Measurements from ENCODE around the gene NHLRC2.

NHLRC2 gene

DNA sequence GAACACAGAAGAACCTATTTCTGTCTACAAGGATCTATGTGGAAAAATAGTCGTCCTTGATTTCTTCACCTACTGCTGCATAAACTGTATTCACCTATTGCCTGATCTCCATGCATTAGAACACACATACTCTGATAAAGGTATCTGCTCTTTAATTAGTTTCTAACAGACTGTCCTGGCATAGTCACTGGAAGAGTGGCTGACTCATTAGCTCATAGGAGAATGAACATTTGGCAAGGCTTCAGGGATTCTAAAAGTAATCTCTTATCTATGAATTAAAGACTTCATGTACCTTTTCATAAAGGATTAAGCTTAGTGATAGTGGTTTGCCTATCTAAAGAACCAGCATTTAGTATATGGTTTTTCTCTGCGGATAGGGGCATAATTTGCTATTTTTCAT is 4.1 kb downstream of the NHLRC2 start:
- no peak for DNase-seq (ENCODE audit: low read depth, low spot score)
- Histone ChIP-seq H3K4me3 (ENCODE audit: low read length) (no peak overlapping the region), H3K27ac (ENCODE audit: low read length) (no peak overlapping the region), H3K9me3 (ENCODE audit: control insufficient read depth, insufficient read depth, low read length) (no peaks in the 10 kb centered on the region), H3K4me1 (ENCODE audit: control insufficient read depth, insufficient read depth, low read length) (no peaks in the 10 kb centered on the region; the same call in 1 of the 2 replicates), H3K27me3 (ENCODE audit: control insufficient read depth, insufficient read depth, low read length) (no peaks in the 10 kb centered on the region), H3K36me3 (ENCODE audit: control insufficient read depth, insufficient read depth, low read length) (peaks cover 4% of the 10 kb centered on the region; the same call in 1 of the 2 replicates)
- WGBS (ENCODE audit: insufficient coverage, insufficient read length), result no CpG with 5 or more reads among the region's 2 CpGs

DNA sequence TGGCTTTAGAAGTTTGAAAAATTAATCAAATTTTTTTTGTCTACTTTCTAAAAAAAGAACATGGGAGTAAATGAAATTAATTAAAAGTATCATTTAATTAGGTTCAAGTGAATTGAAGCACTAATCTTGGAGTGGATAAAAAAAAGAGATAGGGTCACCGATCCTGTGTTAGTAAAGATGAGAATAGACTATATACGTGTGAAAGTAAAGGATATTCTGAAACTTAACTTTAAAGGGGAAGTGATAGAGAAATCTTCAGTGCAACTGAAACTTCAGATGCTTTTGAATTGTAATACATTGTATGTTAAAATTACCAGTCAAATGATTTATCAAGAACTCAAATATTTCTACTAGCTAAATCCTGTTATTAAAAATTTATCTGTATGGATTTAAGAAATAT is 4.8 kb downstream of the NHLRC2 start:
- Histone ChIP-seq H3K4me1 (ENCODE audit: control insufficient read depth, insufficient read depth, low read length) (no peaks in the 10 kb centered on the region), H3K4me3 (ENCODE audit: low read length) (no peak overlapping the region), H3K36me3 (ENCODE audit: control insufficient read depth, insufficient read depth, low read length) (peaks cover 4% of the 10 kb centered on the region; the same call in 1 of the 2 replicates), H3K27me3 (ENCODE audit: control insufficient read depth, insufficient read depth, low read length) (no peaks in the 10 kb centered on the region), H3K27ac (ENCODE audit: low read length) (no peak overlapping the region), H3K9me3 (ENCODE audit: control insufficient read depth, insufficient read depth, low read length) (no peaks in the 10 kb centered on the region)
- WGBS (ENCODE audit: insufficient coverage, insufficient read length), result no CpG with 5 or more reads among the region's 2 CpGs
- DNase-seq (ENCODE audit: low read depth, low spot score), result no peak

- WGBS (ENCODE audit: insufficient coverage, insufficient read length), result no CpG with 5 or more reads among the region's 3 CpGs
- no peaks in the 10 kb centered on the region for H3K27me3 ChIP-seq (ENCODE audit: control insufficient read depth, insufficient read depth, low read length)
- no peak overlapping the region for H3K4me3 ChIP-seq (ENCODE audit: low read length)
- H3K4me1 ChIP-seq (ENCODE audit: control insufficient read depth, insufficient read depth, low read length), result no peaks in the 10 kb centered on the region
- DNase-seq (ENCODE audit: low read depth, low spot score), result no peak
- no peak overlapping the region for H3K27ac ChIP-seq (ENCODE audit: low read length)
- H3K36me3 ChIP-seq (ENCODE audit: control insufficient read depth, insufficient read depth, low read length), result no peaks in the 10 kb centered on the region
- H3K9me3 ChIP-seq (ENCODE audit: control insufficient read depth, insufficient read depth, low read length), result no peaks in the 10 kb centered on the region
These were observed 11.4 kb downstream of the NHLRC2 start for GRCh38 chr10:113865901-113866300.

DNA sequence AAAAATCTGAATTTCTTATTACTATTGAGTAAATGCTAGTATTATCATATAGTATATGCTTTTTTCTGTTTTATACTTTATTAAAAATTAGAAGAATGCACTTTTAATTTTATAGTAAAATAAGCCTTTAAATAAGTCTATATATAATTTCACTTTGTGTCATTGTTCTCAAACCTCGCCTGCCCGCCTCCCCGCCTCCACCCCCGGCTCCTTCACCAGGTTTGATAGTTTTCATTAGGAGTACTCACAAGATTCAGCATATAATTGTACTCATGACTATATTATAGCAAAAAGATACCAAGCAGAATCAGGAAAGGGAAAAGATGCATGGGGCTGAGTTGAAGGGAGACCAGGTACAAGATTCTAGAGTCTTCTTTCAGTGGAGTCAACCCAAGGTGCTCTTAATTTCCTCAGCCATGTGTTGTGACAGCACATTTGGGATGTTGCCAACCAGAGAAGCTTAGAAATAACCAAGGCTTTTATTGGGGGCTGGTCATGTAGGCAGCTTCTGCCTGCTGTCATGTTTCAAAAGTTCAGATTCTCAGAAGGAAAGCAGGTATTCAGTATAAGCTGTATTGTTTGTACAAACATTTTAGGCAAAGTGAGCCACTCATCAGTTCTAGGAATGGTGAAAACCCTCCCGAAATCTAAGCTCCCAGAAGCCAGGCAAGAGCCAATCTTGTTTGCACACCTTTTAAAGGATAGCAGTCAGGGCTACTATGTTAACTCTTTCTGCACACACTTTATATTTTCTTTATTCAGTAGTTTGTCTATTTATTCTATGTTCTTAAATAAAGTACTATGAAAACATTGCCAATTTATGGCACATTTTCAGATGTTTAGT is 12.3 kb downstream of the NHLRC2 start:
- DNase-seq (ENCODE audit: low read depth, low spot score), result no peak
- WGBS (ENCODE audit: insufficient coverage, insufficient read length), result no CpG with 5 or more reads among the region's 5 CpGs
- no peaks in the 10 kb centered on the region for H3K27me3 ChIP-seq (ENCODE audit: control insufficient read depth, insufficient read depth, low read length)

DNA sequence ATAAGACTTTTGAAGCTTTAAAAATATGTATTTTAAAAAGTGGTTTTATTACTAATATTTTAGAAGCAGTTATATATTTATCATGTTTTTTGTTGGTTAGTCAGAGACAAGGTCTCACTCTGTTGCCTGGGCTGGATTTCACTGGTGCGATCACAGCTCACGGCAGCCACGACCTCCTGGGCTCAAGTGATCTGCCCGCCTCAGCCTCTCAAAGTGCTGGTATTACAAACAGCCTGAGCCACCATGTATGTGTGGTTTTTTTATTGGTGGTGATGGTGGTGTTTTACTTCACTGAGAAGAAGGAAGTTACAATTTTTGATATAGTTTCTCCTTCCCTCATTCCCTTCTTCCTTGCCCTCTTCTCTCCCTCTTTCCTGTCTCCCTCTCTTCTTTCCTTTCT is 13.4 kb downstream of the NHLRC2 start:
- H3K9me3 ChIP-seq (ENCODE audit: control insufficient read depth, insufficient read depth, low read length), result no peaks in the 10 kb centered on the region
- no CpG with 5 or more reads among the region's 4 CpGs for WGBS (ENCODE audit: insufficient coverage, insufficient read length)
- H3K4me3 ChIP-seq (ENCODE audit: low read length), result no peak overlapping the region
- H3K27me3 ChIP-seq (ENCODE audit: control insufficient read depth, insufficient read depth, low read length), result no peaks in the 10 kb centered on the region
- H3K36me3 ChIP-seq (ENCODE audit: control insufficient read depth, insufficient read depth, low read length), result no peaks in the 10 kb centered on the region
- no peak overlapping the region for H3K27ac ChIP-seq (ENCODE audit: low read length)
- DNase-seq (ENCODE audit: low read depth, low spot score), result no peak
- no peaks in the 10 kb centered on the region for H3K4me1 ChIP-seq (ENCODE audit: control insufficient read depth, insufficient read depth, low read length)

More for the DNA sequence above, 12.3 kb downstream of the NHLRC2 start:
- Histone ChIP-seq H3K9me3 (ENCODE audit: control insufficient read depth, insufficient read depth, low read length) (no peaks in the 10 kb centered on the region), H3K27ac (ENCODE audit: low read length) (no peak overlapping the region), H3K36me3 (ENCODE audit: control insufficient read depth, insufficient read depth, low read length) (no peaks in the 10 kb centered on the region), H3K4me1 (ENCODE audit: control insufficient read depth, insufficient read depth, low read length) (no peaks in the 10 kb centered on the region), H3K4me3 (ENCODE audit: low read length) (no peak overlapping the region)

DNA sequence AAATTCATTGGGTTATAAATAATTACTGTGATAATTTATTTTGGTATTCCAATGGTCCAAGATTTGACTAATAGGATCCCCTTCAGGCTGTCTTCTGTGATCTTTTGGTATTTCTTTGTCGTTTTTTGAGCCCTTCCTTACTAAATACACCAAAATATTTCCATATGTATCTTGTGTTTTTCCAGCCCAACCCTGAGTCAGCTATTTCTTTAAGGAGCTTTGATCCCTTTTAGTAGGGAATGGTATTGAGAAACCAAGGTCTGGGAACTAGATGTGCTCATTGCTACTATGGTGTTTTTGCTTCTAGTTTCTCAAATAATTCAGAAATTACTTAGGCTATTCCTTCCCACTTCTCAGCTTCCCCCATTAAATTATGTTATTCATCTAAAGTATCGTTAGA is 15.3 kb downstream of the NHLRC2 start:
- H3K4me1 ChIP-seq (ENCODE audit: control insufficient read depth, insufficient read depth, low read length), result no peaks in the 10 kb centered on the region
- H3K4me3 ChIP-seq (ENCODE audit: low read length), result no peak overlapping the region
- H3K36me3 ChIP-seq (ENCODE audit: control insufficient read depth, insufficient read depth, low read length), result no peaks in the 10 kb centered on the region
- no CpG with 5 or more reads among the region's 2 CpGs for WGBS (ENCODE audit: insufficient coverage, insufficient read length)
- DNase-seq (ENCODE audit: low read depth, low spot score), result no peak
- no peak overlapping the region for H3K27ac ChIP-seq (ENCODE audit: low read length)
- H3K9me3 ChIP-seq (ENCODE audit: control insufficient read depth, insufficient read depth, low read length), result no peaks in the 10 kb centered on the region
- no peaks in the 10 kb centered on the region for H3K27me3 ChIP-seq (ENCODE audit: control insufficient read depth, insufficient read depth, low read length)

- Histone ChIP-seq H3K27ac (ENCODE audit: low read length) (no peak overlapping the region), H3K9me3 (ENCODE audit: control insufficient read depth, insufficient read depth, low read length) (no peaks in the 10 kb centered on the region), H3K4me3 (ENCODE audit: low read length) (no peak overlapping the region), H3K4me1 (ENCODE audit: control insufficient read depth, insufficient read depth, low read length) (no peaks in the 10 kb centered on the region), H3K36me3 (ENCODE audit: control insufficient read depth, insufficient read depth, low read length) (no peaks in the 10 kb centered on the region), H3K27me3 (ENCODE audit: control insufficient read depth, insufficient read depth, low read length) (no peaks in the 10 kb centered on the region)
- no peak for DNase-seq (ENCODE audit: low read depth, low spot score)
- no CpG with 5 or more reads among the region's 3 CpGs for WGBS (ENCODE audit: insufficient coverage, insufficient read length)
These were observed 17.9 kb downstream of the NHLRC2 start for GRCh38 chr10:113872139-113873030.

DNA sequence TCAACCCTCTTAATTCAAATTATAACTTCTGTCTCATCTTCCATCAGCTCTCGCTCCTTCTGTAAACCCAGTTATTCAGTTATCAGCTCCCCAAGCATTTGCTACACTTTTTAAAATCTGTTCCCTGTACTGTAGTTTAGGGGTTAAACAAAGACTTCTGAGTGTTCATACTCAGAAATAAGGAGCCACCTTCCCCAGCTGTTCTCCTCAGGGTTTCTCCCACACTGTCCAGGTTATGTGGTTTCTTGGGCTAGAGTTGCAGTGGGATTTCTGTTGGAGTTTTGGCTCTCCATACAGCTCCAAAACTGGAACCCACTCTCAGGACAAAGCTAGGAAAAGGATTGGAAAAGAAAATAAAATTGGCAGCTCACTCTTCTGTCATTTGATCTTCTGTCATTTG is 20.8 kb downstream of the NHLRC2 start:
- no peaks in the 10 kb centered on the region for H3K9me3 ChIP-seq (ENCODE audit: control insufficient read depth, insufficient read depth, low read length)
- H3K4me1 ChIP-seq (ENCODE audit: control insufficient read depth, insufficient read depth, low read length), result no peaks in the 10 kb centered on the region
- H3K4me3 ChIP-seq (ENCODE audit: low read length), result no peak overlapping the region
- no peak for DNase-seq (ENCODE audit: low read depth, low spot score)
- no peaks in the 10 kb centered on the region for H3K36me3 ChIP-seq (ENCODE audit: control insufficient read depth, insufficient read depth, low read length)
- no peak overlapping the region for H3K27ac ChIP-seq (ENCODE audit: low read length)
- no CpG with 5 or more reads among the region's 1 CpG for WGBS (ENCODE audit: insufficient coverage, insufficient read length)
- no peaks in the 10 kb centered on the region for H3K27me3 ChIP-seq (ENCODE audit: control insufficient read depth, insufficient read depth, low read length)

GRCh38 chr10:113876461-113876860 is 22.0 kb downstream of the NHLRC2 start:
- H3K27ac ChIP-seq (ENCODE audit: low read length), result no peak overlapping the region
- DNase-seq (ENCODE audit: low read depth, low spot score), result no peak
- H3K4me3 ChIP-seq (ENCODE audit: low read length), result no peak overlapping the region
- H3K9me3 ChIP-seq (ENCODE audit: control insufficient read depth, insufficient read depth, low read length), result no peaks in the 10 kb centered on the region
- H3K36me3 ChIP-seq (ENCODE audit: control insufficient read depth, insufficient read depth, low read length), result no peaks in the 10 kb centered on the region
- no CpG with 5 or more reads among the region's 3 CpGs for WGBS (ENCODE audit: insufficient coverage, insufficient read length)
- H3K27me3 ChIP-seq (ENCODE audit: control insufficient read depth, insufficient read depth, low read length), result no peaks in the 10 kb centered on the region
- H3K4me1 ChIP-seq (ENCODE audit: control insufficient read depth, insufficient read depth, low read length), result no peaks in the 10 kb centered on the region

DNA sequence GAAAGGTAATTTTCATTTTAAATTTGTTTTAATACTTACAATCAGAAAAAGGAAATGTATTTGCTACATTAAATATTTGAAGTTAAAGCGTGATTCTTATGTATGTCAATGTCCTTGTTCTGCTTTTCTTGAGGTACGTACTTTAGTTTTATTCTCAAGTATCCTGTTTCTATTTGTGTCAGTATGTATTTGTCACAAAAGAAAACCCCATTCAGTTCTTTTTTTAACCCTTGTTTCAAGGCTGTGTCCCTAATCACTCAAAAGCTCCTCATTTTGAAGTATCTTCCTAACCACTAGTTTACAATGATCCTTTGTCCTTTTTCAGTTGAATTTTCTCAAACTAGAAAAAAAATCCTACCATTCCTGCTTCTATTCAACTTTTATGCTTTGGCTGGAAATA is 25.2 kb downstream of the NHLRC2 start:
- Histone ChIP-seq H3K27ac (ENCODE audit: low read length) (no peak overlapping the region), H3K36me3 (ENCODE audit: control insufficient read depth, insufficient read depth, low read length) (no peaks in the 10 kb centered on the region), H3K4me3 (ENCODE audit: low read length) (no peak overlapping the region), H3K4me1 (ENCODE audit: control insufficient read depth, insufficient read depth, low read length) (no peaks in the 10 kb centered on the region), H3K9me3 (ENCODE audit: control insufficient read depth, insufficient read depth, low read length) (no peaks in the 10 kb centered on the region), H3K27me3 (ENCODE audit: control insufficient read depth, insufficient read depth, low read length) (no peaks in the 10 kb centered on the region)
- no CpG with 5 or more reads among the region's 2 CpGs for WGBS (ENCODE audit: insufficient coverage, insufficient read length)
- no peak for DNase-seq (ENCODE audit: low read depth, low spot score)

All from iPS DF 6.9 (cell line).